BJ (cell line): ENCODE results near the gene ROR1. TPM values are rescaled to one million over a fixed set of nuclear protein-coding genes. Genes with fewer than 3 reads are reported as not detected.

Experiments
- CTCF ChIA-PET: fragments of 350-600 bp; formaldehyde crosslinking; extraction: SDS; loops from one replicate; lab custom pipeline; 2021; ENCODE audit warnings: antibody characterized with exemption, inconsistent platforms; lab: Yijun Ruan, JAX
- POLR2A ChIA-PET: fragments of 300-600 bp; sonication (Branson Sonifier 250); formaldehyde crosslinking; extraction: SDS; loops from one replicate; lab custom pipeline; 2021; ENCODE audit warnings: antibody characterized with exemption; lab: Charles Lee
- DNase-seq: peaks from one replicate; pipeline ENCODE4 v3.0.0-alpha.2; 2011; ENCODE audit warnings: low read depth
- H3K27me3 ChIP-seq: 2 replicates; pipeline ENCODE4 v1.6.0; 2011; ENCODE audit warnings: low read length; ENCODE audit not compliant: control insufficient read depth, insufficient read depth
- H3K36me3 ChIP-seq: 2 replicates; pipeline ENCODE4 v1.5.1; 2011; ENCODE audit warnings: low read length; ENCODE audit not compliant: control insufficient read depth, insufficient read depth
- H3K4me3 ChIP-seq: 2 replicates; pipeline ENCODE4 v1.5.1; 2011; ENCODE audit warnings: low read depth, mild to moderate bottlenecking, control low read depth, low read length
- polyA plus RNA-seq: library from polyadenylated mRNA; depleted of rRNA; stranded (reverse); fragments of >200 nt; gene quantifications from 2 replicates; pipeline ENCODE4 v1.2.3, GENCODE V29; 2011
- TF ChIP-seq, protein P1 (sequence below): IDR thresholded peaks from 2 replicates; pipeline ENCODE4 v1.5.1; 2011; ENCODE audit warnings: low read depth, mild to moderate bottlenecking, control low read depth, inconsistent platforms, low read length, moderate library complexity; ENCODE audit not compliant: insufficient read depth

ROR1 gene
- polyA plus RNA-seq, 1 experiment: 4.6 TPM

DNA sequence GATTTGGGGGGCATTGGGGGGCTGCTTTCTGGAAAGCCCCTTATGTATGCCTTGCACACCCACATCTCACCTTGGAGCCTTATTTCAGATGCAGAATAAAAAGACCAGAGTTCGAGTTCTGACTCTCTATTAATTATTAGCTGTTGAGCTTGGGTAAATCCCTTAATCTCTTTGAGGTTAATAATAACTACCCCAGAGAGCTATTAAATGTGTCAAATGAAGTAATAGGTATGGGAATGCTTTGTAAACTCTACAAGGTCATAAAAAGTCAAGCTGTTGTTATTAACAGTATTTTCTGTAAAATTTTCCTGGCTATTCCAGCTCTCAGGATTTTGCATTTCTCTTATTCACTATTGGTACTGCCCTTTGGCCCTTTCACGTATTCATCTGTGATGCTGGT is 122.9 kb downstream of the ROR1 start:
- POLR2A ChIA-PET: no interaction called here
- CTCF ChIA-PET: interaction anchor here (1.0 kb wide), 1 partner anchor 17 kb away, joined by 4 read pairs; no protein-coding TSS in a partner anchor
- H3K27me3 ChIP-seq: peaks cover 4% of the 10 kb centered on the region
- TF ChIP-seq, protein P1, sequence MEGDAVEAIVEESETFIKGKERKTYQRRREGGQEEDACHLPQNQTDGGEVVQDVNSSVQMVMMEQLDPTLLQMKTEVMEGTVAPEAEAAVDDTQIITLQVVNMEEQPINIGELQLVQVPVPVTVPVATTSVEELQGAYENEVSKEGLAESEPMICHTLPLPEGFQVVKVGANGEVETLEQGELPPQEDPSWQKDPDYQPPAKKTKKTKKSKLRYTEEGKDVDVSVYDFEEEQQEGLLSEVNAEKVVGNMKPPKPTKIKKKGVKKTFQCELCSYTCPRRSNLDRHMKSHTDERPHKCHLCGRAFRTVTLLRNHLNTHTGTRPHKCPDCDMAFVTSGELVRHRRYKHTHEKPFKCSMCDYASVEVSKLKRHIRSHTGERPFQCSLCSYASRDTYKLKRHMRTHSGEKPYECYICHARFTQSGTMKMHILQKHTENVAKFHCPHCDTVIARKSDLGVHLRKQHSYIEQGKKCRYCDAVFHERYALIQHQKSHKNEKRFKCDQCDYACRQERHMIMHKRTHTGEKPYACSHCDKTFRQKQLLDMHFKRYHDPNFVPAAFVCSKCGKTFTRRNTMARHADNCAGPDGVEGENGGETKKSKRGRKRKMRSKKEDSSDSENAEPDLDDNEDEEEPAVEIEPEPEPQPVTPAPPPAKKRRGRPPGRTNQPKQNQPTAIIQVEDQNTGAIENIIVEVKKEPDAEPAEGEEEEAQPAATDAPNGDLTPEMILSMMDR: no peak
- DNase-seq: no peak
- no peaks in the 10 kb centered on the region for H3K36me3 ChIP-seq
- H3K4me3 ChIP-seq: no peak overlapping the region

- TF ChIP-seq, protein P1: no peak
- CTCF ChIA-PET: interaction anchor here (1.1 to 1.2 kb wide), 2 partner anchors 22 to 84 kb away, joined by 3 read pairs; no protein-coding TSS in a partner anchor
- POLR2A ChIA-PET: no interaction called here
Measured at GRCh38 chr1:63898428-63899196, 124.8 kb downstream of the ROR1 start.

GRCh38 chr1:63901094-63901493 is 127.3 kb downstream of the ROR1 start:
- no peaks in the 10 kb centered on the region for H3K36me3 ChIP-seq
- no peak overlapping the region for H3K4me3 ChIP-seq
- CTCF ChIA-PET: interaction anchor here (1.4 kb wide), 1 partner anchor 9 kb away, joined by 3 read pairs; no protein-coding TSS in a partner anchor
- POLR2A ChIA-PET: no interaction called here
- peaks cover 4% of the 10 kb centered on the region for H3K27me3 ChIP-seq
- TF ChIP-seq, protein P1: no peak
- no peak for DNase-seq

More at GRCh38 chr1:63898428-63899196, 124.8 kb downstream of the ROR1 start:
- Histone ChIP-seq H3K36me3 (no peaks in the 10 kb centered on the region), H3K4me3 (no peak overlapping the region), H3K27me3 (peaks cover 4% of the 10 kb centered on the region)
- DNase-seq: no peak

GRCh38 chr1:63902844-63903589 is 129.2 kb downstream of the ROR1 start:
- ChIA-PET CTCF (interaction anchor here (0.5 to 1.1 kb wide), 2 partner anchors 12 to 64 kb away, joined by 3 read pairs; no protein-coding TSS in a partner anchor), POLR2A (no interaction called here)
- no peak for DNase-seq
- H3K4me3 ChIP-seq: no peak overlapping the region
- H3K27me3 ChIP-seq: peaks cover 2% of the 10 kb centered on the region
- TF ChIP-seq, protein P1: no peak
- H3K36me3 ChIP-seq: no peaks in the 10 kb centered on the region

DNA sequence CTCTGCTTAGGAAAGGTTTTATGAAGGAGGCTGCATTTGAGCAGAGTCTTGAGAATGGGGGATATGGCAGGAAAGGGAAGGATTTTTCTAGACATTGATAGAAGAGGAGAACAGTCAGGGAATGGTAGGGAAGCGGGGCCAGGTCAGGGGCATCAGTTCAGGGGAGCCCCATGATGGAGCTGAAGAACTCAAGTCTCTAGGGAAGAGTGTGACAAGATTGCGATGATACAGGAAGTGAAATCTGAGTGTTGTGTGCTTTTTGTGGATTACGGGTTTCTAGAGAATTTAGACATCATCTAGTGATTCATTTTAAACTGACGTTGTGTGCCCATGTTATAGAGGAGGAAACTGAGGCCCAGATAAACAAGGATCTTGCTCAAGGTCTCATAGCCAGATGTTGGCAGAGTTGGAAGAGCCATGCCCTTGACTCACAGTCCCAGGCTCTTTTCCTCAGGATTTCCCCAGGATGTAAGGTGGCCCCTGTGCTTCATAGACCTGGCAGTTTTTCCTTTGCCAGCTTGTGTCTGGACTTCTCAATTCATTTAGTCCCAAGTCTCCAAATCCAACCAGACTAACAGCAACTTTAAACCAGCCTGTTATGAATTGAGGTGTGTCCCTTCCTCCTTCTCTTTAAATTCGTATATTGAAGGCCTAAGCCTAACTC is 130.3 kb downstream of the ROR1 start:
- H3K36me3 ChIP-seq: no peaks in the 10 kb centered on the region
- H3K27me3 ChIP-seq: no peaks in the 10 kb centered on the region
- no peak for DNase-seq
- ChIA-PET CTCF (interaction anchor here (1.1 to 1.3 kb wide), 2 partner anchors 10 to 11 kb away, joined by 3 read pairs; no protein-coding TSS in a partner anchor), POLR2A (no interaction called here)
- TF ChIP-seq, protein P1: no peak
- no peak overlapping the region for H3K4me3 ChIP-seq
